ENCODE results near the gene DSG3. TPM values are rescaled to one million over a fixed set of nuclear protein-coding genes. Genes with fewer than 3 reads are reported as not detected.

DSG3 gene
- total and polyA plus RNA-seq, 4 experiments from 2014 or later = 0.03 TPM; not detected in 3

DNA sequence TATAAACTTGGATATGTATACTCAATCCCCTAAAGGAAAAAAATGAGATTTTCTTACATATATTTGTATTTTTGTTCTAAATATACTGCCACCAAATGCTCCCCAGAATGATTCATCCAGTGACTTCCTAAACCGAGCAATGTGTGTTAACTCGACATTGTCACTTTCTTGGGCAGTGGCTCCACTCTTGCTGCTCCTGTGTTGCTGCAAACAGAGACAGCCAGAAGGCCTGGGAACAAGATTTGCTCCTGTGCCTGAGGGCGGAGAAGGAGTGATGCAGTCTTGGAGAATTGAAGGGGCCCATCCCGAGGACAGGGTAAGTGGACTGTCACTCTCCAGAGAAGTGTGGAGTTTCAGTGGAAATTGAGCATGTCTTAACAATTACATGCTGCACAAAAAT is 38.3 kb upstream of the DSG3 start:
- Mint-ChIP-seq H3K27me3 (no peaks in the 10 kb centered on the region), H3K4me3 (no peak overlapping the region), H3K4me1 (no peaks in the 10 kb centered on the region), H3K27ac (no peak overlapping the region), H3K36me3 (no peaks in the 10 kb centered on the region), H3K9me3 (peaks cover 2 to 18% (median 3%) of the 10 kb centered on the region in 8 donors)
- no peaks in the 10 kb centered on the region for H3K9me3 ChIP-seq (ENCODE audit: control insufficient read depth in 1 of 2, low read length in 2 of 2)
- no peak overlapping the region for H3K4me3 ChIP-seq (ENCODE audit: low read length in 2 of 2)
- CTCF ChIA-PET (ENCODE audit: partially characterized antibody) = no interaction called here
- no peak overlapping the region for H3K27ac ChIP-seq (ENCODE audit: low read depth, low read length)
- no peak for DNase-seq
- no peaks in the 10 kb centered on the region for H3K36me3 ChIP-seq (ENCODE audit: insufficient read depth, low read length)
- POLR2A ChIA-PET (ENCODE audit: partially characterized antibody) = no interaction called here
- no peaks in the 10 kb centered on the region for H3K27me3 ChIP-seq (ENCODE audit: insufficient read depth, low read length)
- intact Hi-C loops (cut with micrococcal nuclease) = no loop called here
- H3K4me1 ChIP-seq (ENCODE audit: insufficient read depth, low read length) = no peaks in the 10 kb centered on the region

- no peaks in the 10 kb centered on the region for H3K9me3 ChIP-seq (ENCODE audit: control insufficient read depth in 1 of 2, low read length in 2 of 2)
- H3K4me3 ChIP-seq (ENCODE audit: low read length in 2 of 2) = no peak overlapping the region
- no peaks in the 10 kb centered on the region for H3K4me1 Mint-ChIP-seq
- no peaks in the 10 kb centered on the region for H3K36me3 ChIP-seq (ENCODE audit: insufficient read depth, low read length)
- ChIA-PET CTCF (ENCODE audit: partially characterized antibody) (no interaction called here), POLR2A (ENCODE audit: partially characterized antibody) (no interaction called here)
- H3K9me3 Mint-ChIP-seq = peaks cover 2 to 26% (median 5%) of the 10 kb centered on the region in 8 donors
- no peaks in the 10 kb centered on the region for H3K27me3 Mint-ChIP-seq
- no peak overlapping the region for H3K27ac ChIP-seq (ENCODE audit: low read depth, low read length)
- intact Hi-C loops (cut with micrococcal nuclease) = no loop called here
- no peak for DNase-seq
- no peaks in the 10 kb centered on the region for H3K4me1 ChIP-seq (ENCODE audit: insufficient read depth, low read length)
- H3K36me3 Mint-ChIP-seq = no peaks in the 10 kb centered on the region
- H3K27ac Mint-ChIP-seq = no peak overlapping the region
- H3K4me3 Mint-ChIP-seq = no peak overlapping the region
- no peaks in the 10 kb centered on the region for H3K27me3 ChIP-seq (ENCODE audit: insufficient read depth, low read length)
These were observed 36.6 kb upstream of the DSG3 start for GRCh38 chr18:31410716-31411483.

GRCh38 chr18:31413137-31413536 is 34.4 kb upstream of the DSG3 start:
- H3K4me1 ChIP-seq (ENCODE audit: insufficient read depth, low read length) = no peaks in the 10 kb centered on the region
- ChIA-PET CTCF (ENCODE audit: partially characterized antibody) (no interaction called here), POLR2A (ENCODE audit: partially characterized antibody) (no interaction called here)
- no peaks in the 10 kb centered on the region for H3K27me3 Mint-ChIP-seq
- no peak overlapping the region for H3K4me3 ChIP-seq (ENCODE audit: low read length in 2 of 2)
- no peak for DNase-seq
- H3K4me3 Mint-ChIP-seq = no peak overlapping the region
- no peak overlapping the region for H3K27ac Mint-ChIP-seq
- H3K36me3 Mint-ChIP-seq = no peaks in the 10 kb centered on the region
- no peaks in the 10 kb centered on the region for H3K36me3 ChIP-seq (ENCODE audit: insufficient read depth, low read length)
- H3K27ac ChIP-seq (ENCODE audit: low read depth, low read length) = no peak overlapping the region
- no peaks in the 10 kb centered on the region for H3K27me3 ChIP-seq (ENCODE audit: insufficient read depth, low read length)
- no peaks in the 10 kb centered on the region for H3K9me3 ChIP-seq (ENCODE audit: control insufficient read depth in 1 of 2, low read length in 2 of 2)
- no peaks in the 10 kb centered on the region for H3K4me1 Mint-ChIP-seq
- intact Hi-C loops (cut with micrococcal nuclease) = no loop called here
- peaks cover 2 to 22% (median 4%) of the 10 kb centered on the region in 8 donors for H3K9me3 Mint-ChIP-seq

GRCh38 chr18:31417850-31418249 is 29.7 kb upstream of the DSG3 start:
- POLR2A ChIA-PET (ENCODE audit: partially characterized antibody) = no interaction called here
- Mint-ChIP-seq H3K27me3 (peaks cover 0 to 2% of the 10 kb centered on the region in 2 donors), H3K9me3 (peaks cover 0 to 10% (median 5%) of the 10 kb centered on the region in 8 donors), H3K36me3 (no peaks in the 10 kb centered on the region), H3K4me3 (no peak overlapping the region), H3K4me1 (no peaks in the 10 kb centered on the region), H3K27ac (no peak overlapping the region)
- no peak for DNase-seq
- H3K27ac ChIP-seq (ENCODE audit: low read depth, low read length) = no peak overlapping the region
- H3K27me3 ChIP-seq (ENCODE audit: insufficient read depth, low read length) = no peaks in the 10 kb centered on the region
- H3K4me3 ChIP-seq (ENCODE audit: low read length in 2 of 2) = no peak overlapping the region
- H3K9me3 ChIP-seq (ENCODE audit: control insufficient read depth in 1 of 2, low read length in 2 of 2) = no peaks in the 10 kb centered on the region
- H3K4me1 ChIP-seq (ENCODE audit: insufficient read depth, low read length) = no peaks in the 10 kb centered on the region
- CTCF ChIA-PET (ENCODE audit: partially characterized antibody) = no interaction called here
- intact Hi-C loops (cut with micrococcal nuclease) = no loop called here
- no peaks in the 10 kb centered on the region for H3K36me3 ChIP-seq (ENCODE audit: insufficient read depth, low read length)

DNA sequence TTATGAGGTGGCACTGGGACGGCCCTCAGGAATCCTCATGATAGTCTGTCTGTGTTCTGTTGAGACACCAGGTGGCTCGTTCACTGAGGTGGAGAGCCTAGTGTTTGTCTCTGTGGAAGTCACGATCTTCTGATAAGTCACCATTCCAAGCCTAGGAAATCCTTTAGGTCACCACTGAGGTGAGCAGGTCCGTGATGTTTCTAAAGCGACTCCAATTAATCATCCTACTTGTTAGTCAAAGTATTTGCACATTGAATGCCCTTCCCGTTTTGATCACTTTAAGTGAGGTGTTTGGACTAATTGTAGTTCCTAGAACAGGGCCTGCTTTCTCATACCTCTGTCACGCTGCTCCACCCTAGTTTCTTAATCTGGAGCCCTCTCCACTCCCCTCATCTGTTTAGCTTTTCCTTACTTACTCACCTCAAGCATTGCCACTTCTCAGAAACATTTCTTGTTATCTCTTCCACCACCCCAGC is 28.0 kb upstream of the DSG3 start:
- Histone ChIP-seq H3K27me3 (ENCODE audit: insufficient read depth, low read length) (no peaks in the 10 kb centered on the region), H3K36me3 (ENCODE audit: insufficient read depth, low read length) (no peaks in the 10 kb centered on the region), H3K9me3 (ENCODE audit: control insufficient read depth in 1 of 2, low read length in 2 of 2) (no peaks in the 10 kb centered on the region), H3K4me3 (ENCODE audit: low read length in 2 of 2) (no peak overlapping the region), H3K4me1 (ENCODE audit: insufficient read depth, low read length) (no peaks in the 10 kb centered on the region), H3K27ac (ENCODE audit: low read depth, low read length) (no peak overlapping the region)
- peaks cover 0 to 2% of the 10 kb centered on the region in 2 donors for H3K27me3 Mint-ChIP-seq
- no peaks in the 10 kb centered on the region for H3K36me3 Mint-ChIP-seq
- ChIA-PET POLR2A (ENCODE audit: partially characterized antibody) (no interaction called here), CTCF (ENCODE audit: partially characterized antibody) (no interaction called here)
- no peak overlapping the region for H3K4me3 Mint-ChIP-seq
- H3K27ac Mint-ChIP-seq = no peak overlapping the region
- DNase-seq = no peak
- H3K4me1 Mint-ChIP-seq = no peaks in the 10 kb centered on the region
- peaks cover 0 to 9% (median 4%) of the 10 kb centered on the region in 8 donors for H3K9me3 Mint-ChIP-seq
- intact Hi-C loops (cut with micrococcal nuclease) = no loop called here

DNA sequence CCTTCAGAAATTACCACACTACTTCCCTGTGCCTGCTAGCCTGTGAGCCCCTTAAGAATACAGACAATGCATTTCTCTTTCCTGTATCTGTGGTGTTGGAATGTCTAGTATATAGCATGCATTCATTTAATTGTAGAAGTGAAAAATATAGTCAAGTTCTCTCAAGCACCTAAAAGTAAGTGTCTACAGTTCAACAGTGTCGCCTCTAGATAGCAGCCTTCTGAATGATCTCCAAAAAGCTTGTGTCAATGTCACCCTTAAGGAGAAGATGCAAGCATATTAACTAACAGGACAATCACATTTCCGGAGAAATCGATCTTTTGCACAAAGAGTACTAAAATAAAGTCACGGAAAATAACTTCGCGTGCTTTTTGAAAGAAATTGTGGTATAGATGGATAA is 27.5 kb upstream of the DSG3 start:
- H3K36me3 Mint-ChIP-seq = no peaks in the 10 kb centered on the region
- H3K4me1 Mint-ChIP-seq = no peaks in the 10 kb centered on the region
- H3K4me3 ChIP-seq (ENCODE audit: low read length in 2 of 2) = no peak overlapping the region
- POLR2A ChIA-PET (ENCODE audit: partially characterized antibody) = no interaction called here
- H3K27me3 ChIP-seq (ENCODE audit: insufficient read depth, low read length) = no peaks in the 10 kb centered on the region
- H3K27ac Mint-ChIP-seq = no peak overlapping the region
- intact Hi-C loops (cut with micrococcal nuclease) = no loop called here
- H3K27me3 Mint-ChIP-seq = peaks cover 0 to 2% of the 10 kb centered on the region in 2 donors
- H3K4me1 ChIP-seq (ENCODE audit: insufficient read depth, low read length) = no peaks in the 10 kb centered on the region
- H3K36me3 ChIP-seq (ENCODE audit: insufficient read depth, low read length) = no peaks in the 10 kb centered on the region
- CTCF ChIA-PET (ENCODE audit: partially characterized antibody) = no interaction called here
- DNase-seq = no peak
- no peak overlapping the region for H3K4me3 Mint-ChIP-seq
- H3K9me3 ChIP-seq (ENCODE audit: control insufficient read depth in 1 of 2, low read length in 2 of 2) = no peaks in the 10 kb centered on the region
- H3K9me3 Mint-ChIP-seq = peaks cover 0 to 6% (median 4%) of the 10 kb centered on the region in 8 donors
- no peak overlapping the region for H3K27ac ChIP-seq (ENCODE audit: low read depth, low read length)

- Histone ChIP-seq H3K9me3 (ENCODE audit: control insufficient read depth in 1 of 2, low read length in 2 of 2) (no peaks in the 10 kb centered on the region), H3K4me1 (ENCODE audit: insufficient read depth, low read length) (no peaks in the 10 kb centered on the region), H3K4me3 (ENCODE audit: low read length in 2 of 2) (no peak overlapping the region), H3K36me3 (ENCODE audit: insufficient read depth, low read length) (no peaks in the 10 kb centered on the region), H3K27me3 (ENCODE audit: insufficient read depth, low read length) (no peaks in the 10 kb centered on the region), H3K27ac (ENCODE audit: low read depth, low read length) (no peak overlapping the region)
- ChIA-PET CTCF (ENCODE audit: partially characterized antibody) (no interaction called here), POLR2A (ENCODE audit: partially characterized antibody) (no interaction called here)
- Mint-ChIP-seq H3K27me3 (peaks cover 0 to 2% of the 10 kb centered on the region in 2 donors), H3K4me1 (no peaks in the 10 kb centered on the region), H3K9me3 (peaks cover 0 to 6% (median 3%) of the 10 kb centered on the region in 8 donors), H3K4me3 (no peak overlapping the region), H3K36me3 (no peaks in the 10 kb centered on the region), H3K27ac (no peak overlapping the region)
- intact Hi-C loops (cut with micrococcal nuclease) = no loop called here
- no peak for DNase-seq
These were observed 27.0 kb upstream of the DSG3 start for GRCh38 chr18:31420524-31420923.

Measured in CD4-positive, alpha-beta memory T cell (primary cell).